ENCODE measurements around the gene CRELD2.

DNA sequence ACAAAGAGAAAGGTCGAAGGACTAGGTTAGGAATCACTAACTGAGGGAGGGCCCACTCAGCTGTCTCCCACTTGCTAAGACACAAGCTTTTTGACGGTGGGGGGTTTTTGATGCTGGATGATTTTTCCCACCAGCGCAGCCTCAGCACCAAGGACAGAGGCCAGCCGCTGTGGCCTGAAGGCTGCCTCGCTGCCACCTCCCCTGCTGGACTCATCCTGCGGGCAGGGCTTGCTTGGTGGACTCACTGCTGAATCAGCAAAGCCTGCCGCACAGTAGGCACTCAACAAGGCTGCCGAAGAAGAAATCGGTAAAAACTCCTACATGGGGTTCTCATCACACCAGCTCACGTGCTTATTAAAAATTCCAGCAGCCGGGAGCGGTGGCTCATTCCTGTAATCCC, 2.8 kb upstream of the CRELD2 start:
- TF ChIP-seq, protein P1, sequence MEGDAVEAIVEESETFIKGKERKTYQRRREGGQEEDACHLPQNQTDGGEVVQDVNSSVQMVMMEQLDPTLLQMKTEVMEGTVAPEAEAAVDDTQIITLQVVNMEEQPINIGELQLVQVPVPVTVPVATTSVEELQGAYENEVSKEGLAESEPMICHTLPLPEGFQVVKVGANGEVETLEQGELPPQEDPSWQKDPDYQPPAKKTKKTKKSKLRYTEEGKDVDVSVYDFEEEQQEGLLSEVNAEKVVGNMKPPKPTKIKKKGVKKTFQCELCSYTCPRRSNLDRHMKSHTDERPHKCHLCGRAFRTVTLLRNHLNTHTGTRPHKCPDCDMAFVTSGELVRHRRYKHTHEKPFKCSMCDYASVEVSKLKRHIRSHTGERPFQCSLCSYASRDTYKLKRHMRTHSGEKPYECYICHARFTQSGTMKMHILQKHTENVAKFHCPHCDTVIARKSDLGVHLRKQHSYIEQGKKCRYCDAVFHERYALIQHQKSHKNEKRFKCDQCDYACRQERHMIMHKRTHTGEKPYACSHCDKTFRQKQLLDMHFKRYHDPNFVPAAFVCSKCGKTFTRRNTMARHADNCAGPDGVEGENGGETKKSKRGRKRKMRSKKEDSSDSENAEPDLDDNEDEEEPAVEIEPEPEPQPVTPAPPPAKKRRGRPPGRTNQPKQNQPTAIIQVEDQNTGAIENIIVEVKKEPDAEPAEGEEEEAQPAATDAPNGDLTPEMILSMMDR (IDR thresholded peaks at IDR 0.05): no peak
- TF ChIP-seq POLR2A (IDR thresholded peaks at IDR 0.05): no peak
